HS-5 (cell line): ENCODE measurements around the gene SRSF1.
"Not testable (repeated sequence)": the region's sequence is repeated elsewhere in the genome, so short reads cannot be mapped to it uniquely, and the experiment has no call there.

Experiments used
- DNase-seq: peaks from one replicate; pipeline ENCODE4 v3.0.0-alpha.2; 2012; ENCODE audit warnings: low read depth

Gene SRSF1

DNA sequence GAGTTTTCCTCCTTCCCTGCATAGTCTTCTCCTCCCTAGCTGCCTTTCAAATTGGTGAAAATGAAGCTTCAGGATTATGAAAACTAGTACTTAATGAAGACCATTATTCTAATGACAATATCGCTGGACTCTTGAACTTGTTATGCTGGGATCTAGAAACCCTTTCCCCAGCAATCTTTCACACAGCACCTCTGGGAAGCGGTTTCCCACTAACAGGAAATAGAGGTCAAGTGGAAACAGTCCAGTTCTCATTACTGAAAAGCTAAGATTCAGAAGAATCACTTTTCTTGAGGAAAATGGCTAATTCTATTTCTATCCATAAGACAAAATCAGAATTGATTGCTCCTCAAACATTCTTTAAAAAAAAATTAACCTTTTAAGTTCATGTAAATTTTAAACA lies 17.0 kb downstream of the SRSF1 start:
- DNase-seq: no peak

DNA sequence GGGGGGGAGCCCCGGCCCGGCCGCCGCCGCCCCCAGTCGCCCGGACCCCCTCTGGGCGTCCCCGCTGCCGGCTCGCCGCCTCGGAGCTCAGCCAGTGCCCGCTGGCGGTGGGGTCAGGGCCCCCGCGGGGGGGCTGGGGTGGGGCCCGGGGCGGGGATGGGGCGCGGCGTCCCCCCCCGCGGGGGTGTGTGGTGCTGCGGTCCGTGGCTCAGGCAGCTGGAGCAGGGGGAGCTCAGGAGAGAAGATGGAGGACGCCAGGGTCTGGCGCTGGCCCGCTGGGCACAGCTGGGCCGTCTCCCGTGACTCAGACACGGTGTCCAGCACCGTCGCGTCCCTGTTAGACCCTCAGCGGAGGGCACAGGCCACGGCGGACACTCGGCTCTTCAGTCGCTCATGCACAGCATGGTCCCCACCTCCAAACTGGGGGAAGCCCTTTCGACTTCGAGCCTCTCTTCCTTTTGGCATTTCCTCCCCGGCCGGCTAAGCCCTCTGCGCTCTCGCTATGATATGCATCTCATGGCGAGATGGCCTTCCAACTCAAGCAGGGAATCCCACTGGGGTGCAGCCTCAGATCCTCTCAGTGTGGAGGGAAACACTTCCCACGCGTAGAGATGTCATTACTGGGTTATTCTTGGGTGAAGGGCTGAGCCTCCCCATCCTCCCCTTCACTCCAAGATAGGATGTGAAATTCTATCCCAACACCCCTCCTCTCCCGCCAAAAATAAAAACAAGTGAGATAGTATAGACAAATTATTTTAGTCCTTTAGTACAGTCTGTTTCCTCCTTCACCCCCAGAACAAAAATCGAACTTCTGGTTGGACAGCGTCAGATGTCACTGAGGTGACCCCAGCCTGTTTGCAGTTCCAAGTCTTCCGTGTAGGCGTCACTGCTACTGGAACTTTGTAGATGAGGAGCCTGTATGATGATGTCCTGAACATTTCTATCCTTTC lies 18.5 kb downstream of the SRSF1 start:
- DNase-seq: no peak

DNA sequence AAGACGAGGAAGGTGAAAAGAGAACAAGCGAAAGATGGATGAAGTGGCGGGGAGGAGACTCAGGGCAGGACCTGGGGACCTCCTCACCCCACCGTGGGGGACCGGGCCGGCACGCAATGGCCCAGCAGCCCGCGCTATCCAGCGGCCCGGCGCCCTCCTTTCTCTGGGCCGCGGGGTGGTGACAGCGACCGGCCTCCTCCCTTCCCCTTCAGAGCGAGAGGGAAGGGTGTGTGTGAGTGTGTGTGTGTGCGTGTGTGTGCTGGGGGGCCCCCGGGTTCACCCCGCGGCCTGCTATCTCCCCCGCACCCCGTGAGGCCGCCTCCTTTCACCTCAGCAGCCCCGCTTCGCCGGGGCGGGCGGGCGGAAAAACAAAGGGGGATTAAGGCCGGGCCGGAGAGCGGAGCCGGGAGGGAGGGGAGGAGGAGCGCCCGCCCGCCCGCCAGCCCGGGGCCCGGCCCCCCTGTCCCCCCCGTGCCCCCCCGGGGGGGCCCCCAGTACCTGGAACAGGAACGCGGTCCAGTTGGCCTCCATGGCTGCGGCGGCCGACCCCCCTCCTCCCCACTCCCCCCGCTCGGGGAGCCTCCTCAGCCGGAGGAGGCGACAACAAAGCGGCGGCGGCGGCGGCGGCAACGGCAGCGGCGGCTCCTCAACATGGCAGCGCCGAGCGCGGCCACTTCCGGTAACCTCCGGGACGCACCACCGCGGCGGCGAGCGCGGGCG lies 19.3 kb downstream of the SRSF1 start, which contains the start of gene VEZF1:
TSS of gene VEZF1 (minus strand) at position 674 of the 720 bp plus-strand sequence. CDS start at position 531, 143 bp downstream.
- no peak for DNase-seq

- no peak for DNase-seq
These were observed 20.0 kb downstream of the SRSF1 start for GRCh38 chr17:57986841-57987580.

DNA sequence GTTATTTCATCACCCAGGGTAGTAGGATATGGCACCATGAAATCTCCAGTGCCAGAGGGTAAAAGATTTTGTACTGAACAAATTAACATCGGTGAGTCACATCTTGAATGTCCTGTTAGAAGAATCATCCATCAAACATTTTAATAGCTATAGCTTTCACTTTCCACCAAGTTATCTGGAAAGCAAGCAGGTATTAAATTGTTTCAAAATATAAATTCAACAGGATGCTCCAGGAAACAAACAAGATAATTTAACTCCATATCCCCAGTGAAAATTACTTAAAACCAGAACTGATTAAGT lies 21.4 kb downstream of the SRSF1 start:
- DNase-seq: no peak

GRCh38 chr17:57984936-57985674 lies 21.9 kb downstream of the SRSF1 start:
- no peak for DNase-seq

DNA sequence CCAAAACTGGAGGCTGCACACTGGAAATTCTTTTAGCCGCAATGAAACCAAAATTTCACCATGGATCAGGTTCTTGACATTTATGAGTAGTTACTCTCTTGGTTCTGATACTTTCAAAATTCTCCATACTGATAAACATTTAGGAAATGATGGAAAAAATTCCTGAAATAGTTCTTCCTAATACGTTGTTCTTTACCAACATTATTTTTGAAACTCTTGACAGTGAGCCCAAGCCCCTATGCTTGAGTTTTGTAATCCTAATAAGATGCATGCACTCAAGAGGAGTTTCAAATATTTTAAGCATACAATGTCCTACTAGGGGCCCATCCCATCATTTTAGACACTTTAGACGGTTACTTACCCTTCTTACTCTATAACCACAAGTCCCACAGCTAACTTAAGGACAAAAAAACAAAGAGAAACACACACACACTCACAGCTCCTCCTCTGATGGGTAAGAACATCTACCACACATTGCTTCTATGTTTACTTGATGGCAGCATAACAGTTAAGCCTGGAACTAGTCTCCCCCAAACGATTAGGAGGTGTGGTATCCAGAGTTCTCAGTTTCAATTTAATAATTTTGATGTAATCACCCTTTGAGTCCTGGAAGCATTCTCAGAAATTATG lies 22.7 kb downstream of the SRSF1 start:
- no peak for DNase-seq

DNA sequence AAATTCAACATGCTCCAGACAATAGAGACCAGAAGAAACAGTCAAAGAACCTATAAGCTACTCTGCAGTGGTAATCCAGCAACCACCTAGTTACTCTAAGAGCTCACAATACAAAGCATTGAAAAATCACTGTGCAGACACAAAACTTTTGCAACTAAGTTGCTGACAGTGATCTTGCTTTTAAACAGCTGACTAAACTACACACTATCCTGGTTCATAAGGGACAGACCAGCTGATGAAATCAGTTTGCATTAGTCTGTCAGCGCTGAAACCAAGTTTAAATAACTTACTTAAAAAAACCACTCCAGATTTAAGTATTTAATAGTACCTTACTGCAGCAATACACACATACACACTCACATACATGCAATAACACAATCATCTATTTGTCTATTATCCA lies 23.6 kb downstream of the SRSF1 start:
- no peak for DNase-seq

DNA sequence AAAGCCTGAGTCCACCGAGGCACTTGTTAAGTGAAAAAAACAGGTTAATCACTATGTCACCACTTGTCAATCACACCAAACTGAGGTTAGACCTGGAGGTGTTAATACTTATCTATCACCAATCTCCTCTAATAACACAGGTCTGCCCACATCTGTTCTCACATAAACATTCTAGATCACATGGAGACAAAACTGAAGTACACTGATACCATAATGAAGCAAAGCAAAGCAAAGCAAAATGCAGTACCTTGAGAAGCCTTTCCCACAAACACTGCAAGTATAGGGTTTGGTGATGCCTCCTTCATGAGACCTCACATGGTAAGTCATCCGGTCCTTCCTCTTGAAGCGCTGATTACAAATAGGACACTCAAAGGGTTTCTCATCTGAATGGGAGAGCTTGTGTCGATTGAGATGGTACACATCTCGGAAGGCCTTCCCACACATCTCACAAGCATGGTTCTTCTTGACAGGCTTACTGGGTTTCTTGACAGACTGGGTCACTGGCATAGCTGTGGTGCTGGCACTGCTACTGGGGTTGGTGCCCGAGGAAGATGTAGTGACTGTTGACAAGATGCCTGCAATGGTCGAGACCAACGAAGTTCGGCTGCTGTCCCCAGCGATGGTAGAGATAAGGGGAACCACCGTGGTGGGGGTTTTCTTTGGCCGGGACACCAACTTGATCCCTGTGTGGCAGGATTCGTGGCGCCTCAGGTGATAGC lies 24.4 kb downstream of the SRSF1 start:
- no peak for DNase-seq

DNA sequence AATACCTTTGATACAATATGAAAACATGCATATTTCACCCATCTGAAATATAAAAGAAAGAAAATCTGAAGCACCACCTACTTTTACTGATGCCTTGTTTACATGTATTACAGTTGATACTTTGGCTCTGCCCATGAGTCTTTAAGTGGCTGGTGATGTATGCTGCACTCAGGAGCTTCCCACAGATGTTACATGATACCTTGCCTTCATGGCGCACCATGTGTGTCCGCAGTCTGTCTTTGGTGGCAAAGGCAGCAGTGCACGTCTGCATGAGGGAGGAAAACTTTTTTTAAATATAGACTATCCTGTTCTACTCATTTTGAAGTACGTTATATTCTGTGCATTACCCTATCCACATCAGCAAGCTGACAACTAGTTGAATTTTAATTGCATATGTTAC lies 26.5 kb downstream of the SRSF1 start:
- no peak for DNase-seq

DNA sequence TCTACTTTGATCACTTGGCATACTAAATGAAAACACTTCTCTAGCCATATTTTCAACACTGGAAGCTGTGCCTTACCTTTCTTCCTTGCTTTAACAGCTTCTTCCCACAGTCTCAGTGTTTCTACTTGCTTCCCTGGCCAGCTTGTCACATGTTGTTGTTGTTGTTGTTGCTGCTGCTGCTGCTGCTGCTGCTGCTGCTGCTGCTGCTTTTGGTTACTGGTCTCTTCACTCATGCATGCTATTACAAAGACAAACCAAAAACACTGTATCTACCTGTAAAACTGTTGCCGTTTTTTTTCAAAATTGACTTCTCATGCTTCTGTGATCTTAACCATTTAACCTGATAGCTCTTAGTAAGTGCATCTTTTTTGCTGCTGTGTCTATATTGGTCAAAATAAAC lies 28.0 kb downstream of the SRSF1 start:
- DNase-seq: no peak

DNA sequence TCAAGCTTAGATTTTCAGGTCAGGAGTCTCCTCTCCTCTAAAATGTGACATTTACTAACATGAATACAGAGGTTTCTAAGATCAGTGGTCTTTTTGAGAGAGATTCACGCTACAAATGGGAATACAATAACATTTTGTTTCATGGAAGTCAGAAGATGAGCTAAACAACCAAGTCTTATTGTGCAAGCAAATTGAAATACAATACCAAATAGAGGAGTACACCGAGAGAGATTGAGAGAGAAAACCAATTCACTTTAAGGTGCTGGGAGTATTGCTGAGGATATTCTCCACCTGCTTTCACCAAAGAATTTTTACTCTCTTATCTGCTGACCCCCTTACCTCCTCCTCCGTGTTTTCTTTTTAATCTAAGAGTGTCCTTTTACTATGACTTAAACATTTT lies 30.5 kb downstream of the SRSF1 start:
- DNase-seq: no peak

DNA sequence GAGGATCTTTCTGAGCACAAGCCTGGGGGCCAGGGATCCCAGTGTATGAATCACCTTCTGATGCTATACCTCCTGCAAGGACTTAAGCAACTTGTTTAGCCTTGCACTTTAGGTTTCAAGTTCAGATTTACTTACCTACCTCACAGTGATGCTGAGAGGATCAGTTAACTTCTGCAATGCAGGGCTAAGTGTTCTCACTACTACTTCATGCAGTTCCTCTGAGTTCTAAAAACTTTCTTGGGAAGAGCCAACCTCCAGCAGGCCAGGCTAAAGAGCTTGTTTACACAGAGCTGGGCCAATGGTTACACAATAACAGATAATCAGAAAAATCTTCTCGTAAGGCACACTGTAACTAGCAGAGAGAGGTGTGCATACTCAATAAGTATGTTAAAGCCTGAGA lies 32.0 kb downstream of the SRSF1 start:
- no peak for DNase-seq

GRCh38 chr17:57974053-57974824 lies 32.8 kb downstream of the SRSF1 start:
- not testable (repeated sequence) for DNase-seq

DNA sequence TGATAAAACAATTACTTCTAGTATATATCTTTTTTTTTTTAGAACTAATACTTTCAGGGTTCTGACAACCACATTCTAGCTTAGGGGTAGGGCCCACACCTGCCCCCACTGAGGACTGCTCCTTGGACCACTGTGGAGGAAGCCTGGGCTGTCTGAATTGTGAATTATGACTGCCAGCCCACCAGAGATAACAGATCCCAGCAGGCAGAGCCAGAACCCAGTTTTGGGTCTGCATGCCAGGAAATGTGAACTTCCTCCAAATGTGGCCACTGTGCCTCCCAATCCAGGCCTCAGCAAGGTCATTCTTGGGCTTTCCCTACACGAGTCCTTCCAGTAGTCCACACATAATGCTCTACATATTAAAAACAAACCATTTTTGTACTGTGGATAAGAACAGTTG lies 34.9 kb downstream of the SRSF1 start:
- DNase-seq: no peak

GRCh38 chr17:57971572-57971971 lies 35.5 kb downstream of the SRSF1 start:
- no peak for DNase-seq

DNA sequence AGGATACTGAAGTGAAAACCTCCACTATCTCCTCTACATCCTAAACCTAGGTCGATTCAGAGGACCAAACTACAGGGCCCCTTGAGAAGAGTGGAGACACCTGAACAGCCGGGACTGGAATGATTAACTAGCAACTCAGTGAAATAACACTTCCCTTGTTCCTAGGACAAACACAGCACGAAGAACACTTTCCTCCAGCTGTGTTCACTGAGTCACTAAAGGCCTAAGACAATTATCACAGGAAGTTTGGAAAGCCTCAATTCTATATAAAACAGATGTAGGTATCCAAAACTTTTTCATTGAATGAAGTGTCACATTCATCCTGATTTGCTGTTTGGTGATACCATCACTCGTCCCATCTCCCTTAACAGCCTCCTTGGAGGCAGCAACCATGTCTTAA lies 36.3 kb downstream of the SRSF1 start:
- peak; percentile 65 for DNase-seq

DNA sequence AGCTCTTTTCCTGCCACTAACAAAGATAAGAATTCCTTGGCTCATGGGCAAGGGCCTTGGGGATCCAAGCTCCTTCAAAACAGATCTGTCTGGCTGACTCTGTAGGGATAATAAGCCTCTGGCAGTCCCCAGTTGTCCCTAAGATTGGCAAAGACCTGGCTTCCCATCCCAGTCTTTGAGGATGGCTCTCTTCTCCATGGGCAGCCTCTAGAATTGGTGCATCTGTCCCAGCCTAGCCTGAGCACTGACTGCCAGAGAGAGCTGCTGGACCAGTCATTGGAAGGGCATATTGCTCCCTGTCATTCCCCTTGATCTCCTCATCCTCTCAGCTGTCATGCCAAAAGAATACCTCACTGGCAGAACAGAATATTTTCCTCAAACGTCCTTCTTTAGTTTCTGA lies 38.6 kb downstream of the SRSF1 start:
- DNase-seq: no peak

DNA sequence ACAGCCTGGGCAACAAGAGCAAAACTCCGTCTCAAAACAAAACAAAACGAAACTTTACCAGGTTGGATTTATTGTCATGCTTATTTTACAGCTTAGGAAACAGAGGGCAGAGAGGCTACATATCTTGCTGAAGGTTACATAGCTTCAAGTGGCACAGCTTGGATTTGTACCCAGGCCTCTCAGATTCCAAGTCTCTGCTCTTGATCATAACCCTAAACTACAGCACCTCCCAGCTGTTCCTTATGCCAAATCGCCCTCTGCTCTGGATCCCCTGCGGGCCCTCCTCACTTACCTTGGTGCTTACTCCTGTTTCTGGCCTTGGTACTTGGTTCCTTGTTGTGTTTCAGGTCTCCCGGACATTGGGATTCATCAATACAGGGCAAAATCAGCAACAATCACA lies 40.2 kb downstream of the SRSF1 start:
- no peak for DNase-seq

DNA sequence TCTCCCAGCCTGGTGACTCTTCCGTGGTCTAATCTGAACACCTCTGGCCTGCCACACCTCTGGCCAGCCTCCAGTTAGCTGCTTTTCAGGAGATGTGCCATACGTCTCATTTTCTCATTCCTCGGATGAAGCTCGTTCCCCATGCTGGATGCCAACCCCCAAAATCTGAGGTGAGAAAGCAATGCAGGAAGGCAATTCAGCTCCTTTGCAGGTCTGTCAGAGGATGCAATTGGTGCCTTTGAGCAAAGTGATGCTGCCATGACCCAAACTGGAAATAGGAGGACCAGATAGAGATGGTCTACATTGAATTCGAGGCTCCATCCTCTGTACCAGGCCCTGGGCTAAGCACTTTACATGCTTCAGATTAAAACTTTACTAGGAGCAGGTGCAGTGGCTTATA lies 40.8 kb downstream of the SRSF1 start:
- no peak for DNase-seq
